LNCAP (cell line): ENCODE measurements around the gene TTN.

Experiments used
- TF ChIP-seq, protein P1 (sequence below): fragments of 450-650 bp; IDR thresholded peaks from 2 replicates; pipeline ENCODE4 v1.5.1; 2017; ENCODE audit warnings: mild to moderate bottlenecking

The TTN gene

DNA sequence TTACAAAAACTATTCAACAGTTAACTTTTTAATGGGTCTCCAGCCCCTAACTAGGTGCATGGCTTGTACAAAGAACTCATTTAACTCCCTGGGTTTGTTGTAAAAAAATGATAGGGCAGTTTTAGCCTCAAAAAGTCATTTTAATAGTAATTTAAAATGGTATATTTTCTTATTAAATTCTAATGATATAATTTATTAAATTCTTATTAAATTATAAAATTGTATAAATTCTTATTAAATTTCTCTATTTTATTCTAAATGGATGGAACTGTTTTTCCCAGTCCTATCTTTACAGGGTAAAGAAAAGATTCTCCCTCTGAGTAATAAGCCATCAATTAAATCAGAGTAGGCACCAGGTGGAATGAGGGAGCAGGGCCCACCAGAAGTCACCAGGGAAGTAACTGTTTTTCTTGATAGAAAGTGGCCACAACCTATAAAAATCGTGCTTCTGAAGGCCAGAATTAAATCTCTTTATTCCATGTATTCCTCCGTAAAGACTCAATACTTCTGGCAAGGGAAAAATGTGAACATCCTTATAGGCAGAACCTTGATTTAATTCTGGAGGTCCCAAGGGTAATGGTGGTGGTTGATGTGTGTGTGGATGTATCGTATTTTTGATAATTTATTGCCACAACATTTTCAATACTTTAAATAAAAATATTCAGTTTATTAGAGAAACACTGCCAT is 329.6 kb downstream of the TTN start:
- TF ChIP-seq, protein P1, sequence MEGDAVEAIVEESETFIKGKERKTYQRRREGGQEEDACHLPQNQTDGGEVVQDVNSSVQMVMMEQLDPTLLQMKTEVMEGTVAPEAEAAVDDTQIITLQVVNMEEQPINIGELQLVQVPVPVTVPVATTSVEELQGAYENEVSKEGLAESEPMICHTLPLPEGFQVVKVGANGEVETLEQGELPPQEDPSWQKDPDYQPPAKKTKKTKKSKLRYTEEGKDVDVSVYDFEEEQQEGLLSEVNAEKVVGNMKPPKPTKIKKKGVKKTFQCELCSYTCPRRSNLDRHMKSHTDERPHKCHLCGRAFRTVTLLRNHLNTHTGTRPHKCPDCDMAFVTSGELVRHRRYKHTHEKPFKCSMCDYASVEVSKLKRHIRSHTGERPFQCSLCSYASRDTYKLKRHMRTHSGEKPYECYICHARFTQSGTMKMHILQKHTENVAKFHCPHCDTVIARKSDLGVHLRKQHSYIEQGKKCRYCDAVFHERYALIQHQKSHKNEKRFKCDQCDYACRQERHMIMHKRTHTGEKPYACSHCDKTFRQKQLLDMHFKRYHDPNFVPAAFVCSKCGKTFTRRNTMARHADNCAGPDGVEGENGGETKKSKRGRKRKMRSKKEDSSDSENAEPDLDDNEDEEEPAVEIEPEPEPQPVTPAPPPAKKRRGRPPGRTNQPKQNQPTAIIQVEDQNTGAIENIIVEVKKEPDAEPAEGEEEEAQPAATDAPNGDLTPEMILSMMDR, result no peak

DNA sequence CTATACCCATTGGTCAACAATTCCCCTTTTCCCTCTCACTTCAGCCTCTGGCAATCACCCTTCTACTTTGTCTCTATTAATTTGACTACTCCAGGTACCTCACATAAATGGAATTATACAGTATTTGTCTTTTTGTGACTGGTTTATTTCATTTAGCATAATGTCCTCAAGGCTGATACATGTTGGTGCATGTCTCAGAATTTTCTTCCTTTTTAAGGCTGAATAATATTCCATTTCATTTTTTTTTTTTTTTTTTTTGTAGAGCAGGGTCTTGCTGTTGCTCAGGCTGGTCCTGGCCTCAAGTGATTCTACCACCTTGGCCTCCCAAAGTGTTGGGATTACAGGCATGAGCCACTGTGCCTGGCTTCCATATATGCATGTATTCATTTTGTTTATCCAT is 330.7 kb downstream of the TTN start:
- TF ChIP-seq, protein P1, result no peak
